DMS53 treated with DMSO at 0.1 percent for 48 hours (cell line): ENCODE measurements around the gene SPA17.

Source experiments
- DNase-seq: peaks from one replicate; lab custom pipeline; 2025; ENCODE audit not compliant: unreplicated experiment; lab: John Stamatoyannopoulos, UW

Gene SPA17

GRCh38 chr11:124722176-124722575, 48.5 kb downstream of the SPA17 start:
- no peak for DNase-seq

- DNase-seq: peak; percentile 90
These were observed 51.4 kb downstream of the SPA17 start for GRCh38 chr11:124724979-124725718.

GRCh38 chr11:124725719-124726105, 52.0 kb downstream of the SPA17 start:
- DNase-seq: no peak

GRCh38 chr11:124727474-124727873, 53.8 kb downstream of the SPA17 start:
- DNase-seq: no peak

- DNase-seq: no peak
These were observed 54.4 kb downstream of the SPA17 start for GRCh38 chr11:124728134-124728533.

- DNase-seq: no peak
These were observed 55.9 kb downstream of the SPA17 start for GRCh38 chr11:124729571-124729970.

GRCh38 chr11:124732230-124732629, 58.5 kb downstream of the SPA17 start:
- no peak for DNase-seq

- no peak for DNase-seq
These were observed 63.0 kb downstream of the SPA17 start for GRCh38 chr11:124736736-124737135.

- DNase-seq: no peak
These were observed 64.1 kb downstream of the SPA17 start for GRCh38 chr11:124737638-124738305.

- DNase-seq: no peak
These were observed 65.2 kb downstream of the SPA17 start for GRCh38 chr11:124738713-124739478.

GRCh38 chr11:124739479-124740276, 66.0 kb downstream of the SPA17 start, which contains the start of gene NRGN:
NRGN (plus strand) TSS chr11:124739942; CDS start chr11:124740085, 143 bp downstream.
- peak; percentile 83 for DNase-seq

- DNase-seq: no peak
These were observed 66.7 kb downstream of the SPA17 start for GRCh38 chr11:124740277-124740882.

- no peak for DNase-seq
These were observed 68.9 kb downstream of the SPA17 start for GRCh38 chr11:124742555-124742954.

- no peak for DNase-seq
These were observed 69.3 kb downstream of the SPA17 start for GRCh38 chr11:124743050-124743449.

GRCh38 chr11:124745270-124745834, 71.6 kb downstream of the SPA17 start:
- no peak for DNase-seq

GRCh38 chr11:124745835-124746620, 72.3 kb downstream of the SPA17 start:
- no peak for DNase-seq

GRCh38 chr11:124746621-124747243, 73.0 kb downstream of the SPA17 start:
- peak; percentile 88 for DNase-seq
